ENCODE results near the gene NEDD4L.

NEDD4L gene

DNA sequence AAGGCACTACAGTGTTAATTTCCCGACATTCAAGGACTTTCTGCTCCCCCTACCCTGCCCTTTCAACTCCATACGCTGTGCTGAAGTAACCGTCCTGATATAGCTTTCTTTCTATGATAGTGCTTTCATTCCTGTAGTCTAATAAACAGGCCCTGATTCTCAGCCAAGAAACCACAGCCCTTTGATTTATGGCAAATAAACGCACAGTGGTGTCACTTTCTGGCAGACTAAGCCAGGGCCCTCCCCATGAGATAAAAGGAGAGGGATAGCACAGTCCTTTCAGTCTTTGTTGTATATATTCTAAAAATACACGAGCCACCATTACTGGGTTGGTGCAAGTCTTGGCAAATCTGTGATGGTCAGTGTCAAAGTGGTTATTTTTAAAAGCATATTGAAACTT, 293.7 kb downstream of the NEDD4L start:
- no peak for DNase-seq (ENCODE audit: low read depth in 2 of 2, low spot score in 1 of 2)

DNA sequence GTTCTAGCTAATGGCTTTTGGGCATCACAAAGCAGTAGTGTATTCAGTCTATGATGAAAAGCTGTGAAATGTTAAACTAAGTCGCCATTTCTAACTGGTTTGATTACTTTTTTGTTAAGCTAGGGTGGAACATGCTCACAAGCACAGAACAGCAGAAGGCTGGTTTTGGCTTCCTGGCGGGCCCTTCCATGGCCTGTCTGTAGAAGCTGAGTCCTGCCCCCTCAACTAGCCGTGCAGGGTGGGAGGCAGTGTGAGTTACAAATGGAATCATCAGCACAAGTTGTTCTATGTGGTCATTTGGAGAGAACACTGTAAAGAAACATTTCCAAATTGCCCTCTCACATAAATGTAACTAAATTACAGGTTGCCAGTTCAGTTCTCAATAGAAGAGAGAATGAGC, 294.1 kb downstream of the NEDD4L start:
- DNase-seq (ENCODE audit: low read depth in 2 of 2, low spot score in 1 of 2) = no peak

DNA sequence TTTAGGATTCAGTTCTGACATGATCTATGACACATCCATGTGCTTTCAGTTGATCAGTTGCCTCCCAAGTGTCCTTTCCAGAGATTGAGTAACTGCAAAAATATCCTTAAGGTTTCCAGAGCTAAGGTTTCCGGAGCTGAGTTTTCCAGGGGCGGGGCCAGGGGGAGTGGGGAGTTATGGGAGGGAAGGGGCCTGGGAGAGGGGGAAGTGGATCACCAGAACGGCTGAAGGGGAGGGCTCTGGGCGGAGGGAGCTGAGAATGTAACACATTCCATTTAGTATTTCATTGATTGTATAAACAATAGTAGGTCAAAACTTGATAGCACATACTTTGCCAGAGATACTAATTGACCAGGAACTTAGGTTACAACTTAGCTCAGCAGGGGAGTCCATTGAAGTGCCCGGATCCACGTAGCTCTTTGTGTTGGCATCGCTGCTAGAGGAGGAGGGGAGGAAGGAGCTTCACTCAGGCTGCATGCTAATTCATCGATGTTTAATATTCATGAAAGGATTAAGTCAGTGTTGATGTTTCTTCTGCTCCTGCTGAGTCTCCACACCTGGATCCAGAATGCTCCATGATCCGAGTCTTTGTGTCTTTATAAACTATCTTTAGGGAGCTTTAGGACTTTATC, 295.1 kb downstream of the NEDD4L start:
- DNase-seq (ENCODE audit: low read depth in 2 of 2, low spot score in 1 of 2) = no peak

DNA sequence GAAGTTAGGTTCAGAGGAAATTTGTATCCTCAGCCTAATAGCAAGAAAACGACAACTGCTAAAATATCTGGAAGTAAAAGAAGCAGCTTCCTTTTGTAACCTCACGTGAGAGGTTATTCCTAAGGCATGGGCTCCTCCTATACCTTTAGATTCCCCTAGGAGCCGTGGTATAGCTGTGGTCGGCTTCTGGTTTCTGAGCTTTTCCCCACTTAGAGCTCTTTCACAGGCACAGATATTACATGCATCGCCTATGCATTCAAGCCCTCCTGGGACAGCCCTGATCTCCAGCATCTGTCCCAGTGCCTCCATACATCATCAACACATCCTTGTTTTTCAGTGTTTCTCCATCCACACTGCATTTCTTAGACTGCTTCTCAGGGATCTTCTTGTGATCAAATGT, 295.9 kb downstream of the NEDD4L start:
- no peak for DNase-seq (ENCODE audit: low read depth in 2 of 2, low spot score in 1 of 2)

DNA sequence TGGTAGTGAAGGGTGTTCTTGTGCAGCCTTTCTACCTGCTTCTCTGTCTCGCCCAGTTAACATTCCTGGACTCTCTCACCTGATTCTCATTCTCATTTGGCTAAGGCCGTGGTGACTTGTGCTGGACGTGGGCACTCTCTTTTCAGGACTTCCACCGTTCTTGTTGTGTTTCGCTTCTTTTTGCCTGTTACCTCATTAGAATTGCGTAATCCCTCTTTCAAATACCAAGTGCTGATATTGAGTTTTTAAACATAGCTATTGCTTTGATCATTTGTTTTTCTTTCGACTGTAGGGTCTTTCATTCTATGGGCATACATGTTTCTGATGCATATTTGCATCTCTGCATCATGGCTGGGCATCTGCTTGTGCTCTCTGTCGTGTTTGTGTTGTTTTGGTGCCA, 297.9 kb downstream of the NEDD4L start:
- DNase-seq (ENCODE audit: low read depth in 2 of 2, low spot score in 1 of 2) = no peak

DNA sequence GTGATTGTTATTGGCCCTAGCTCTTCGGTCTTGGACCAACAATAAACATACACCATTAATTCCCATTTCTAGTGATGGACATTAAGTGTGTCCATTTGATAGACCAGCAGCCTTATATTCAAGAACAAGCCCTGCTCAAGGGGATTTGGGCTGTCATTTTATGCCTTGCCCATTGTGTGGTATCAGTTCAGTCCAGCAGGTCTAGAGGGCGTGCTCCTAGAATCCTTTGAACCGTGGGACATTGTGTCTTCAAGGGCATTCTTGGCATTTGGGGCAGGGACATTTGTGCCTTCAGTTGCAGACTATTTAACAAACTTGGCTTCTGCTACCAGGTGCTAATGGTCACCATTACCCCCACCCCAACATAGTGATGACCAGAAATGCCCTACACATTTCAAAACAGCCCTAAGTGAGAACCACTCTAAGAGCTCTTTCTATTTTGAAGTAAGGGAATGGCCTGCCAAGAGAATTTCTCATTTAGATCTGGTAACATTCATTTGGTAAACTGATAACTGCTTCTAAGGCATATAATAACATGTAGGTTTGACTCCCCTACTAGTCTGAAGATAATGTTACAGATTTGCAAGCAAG, 300.1 kb downstream of the NEDD4L start:
- no peak for DNase-seq (ENCODE audit: low read depth in 2 of 2, low spot score in 1 of 2)

DNA sequence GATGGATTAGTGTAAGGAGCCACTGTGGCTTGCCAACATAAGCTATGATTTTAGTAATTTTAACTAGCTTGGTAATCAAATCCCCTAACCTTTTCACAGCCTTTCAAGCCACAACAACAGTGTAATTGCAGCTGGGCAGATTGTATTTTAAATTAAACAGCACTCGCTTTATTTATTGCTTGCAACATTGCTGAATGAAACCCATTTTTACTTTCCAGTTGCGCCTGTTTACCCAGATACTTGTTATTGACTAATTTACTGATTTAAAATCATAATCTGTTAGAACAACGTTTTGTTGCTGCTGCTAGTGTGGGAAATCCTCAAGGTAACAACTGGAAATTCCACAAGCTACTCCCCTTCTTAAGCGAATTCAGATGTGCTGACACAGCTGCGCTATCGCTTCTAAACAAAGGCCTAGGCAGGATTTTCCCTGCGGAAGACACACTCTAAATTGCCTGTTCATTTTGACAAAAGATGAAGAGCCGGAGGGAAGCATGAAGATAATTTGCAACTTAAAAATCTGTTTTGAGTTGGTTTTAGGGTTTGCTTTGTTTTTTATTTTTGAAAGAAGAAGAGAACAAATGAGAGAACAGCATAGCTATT, 300.9 kb downstream of the NEDD4L start:
- no peak for DNase-seq (ENCODE audit: low read depth in 2 of 2, low spot score in 1 of 2)

DNA sequence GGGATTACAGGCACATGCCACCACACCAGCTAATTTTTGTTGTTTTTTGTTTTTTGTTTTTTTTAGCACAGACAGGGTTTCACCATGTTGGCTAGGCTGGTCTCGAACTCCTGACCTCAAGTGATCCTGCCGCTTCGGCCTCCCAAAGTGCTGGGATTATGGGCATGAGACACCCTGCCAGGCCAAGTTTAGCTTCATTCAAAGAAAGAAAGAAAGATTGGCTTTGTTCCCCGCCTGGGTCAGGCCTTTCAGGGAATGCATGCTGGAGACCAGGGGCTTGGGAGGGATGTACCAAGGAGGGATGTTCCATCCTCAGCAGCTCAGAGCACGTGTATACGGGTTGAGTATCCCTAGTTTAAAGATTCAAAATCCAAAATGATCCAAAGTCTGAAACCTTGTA, 301.8 kb downstream of the NEDD4L start:
- DNase-seq (ENCODE audit: low read depth in 2 of 2, low spot score in 1 of 2) = no peak

DNA sequence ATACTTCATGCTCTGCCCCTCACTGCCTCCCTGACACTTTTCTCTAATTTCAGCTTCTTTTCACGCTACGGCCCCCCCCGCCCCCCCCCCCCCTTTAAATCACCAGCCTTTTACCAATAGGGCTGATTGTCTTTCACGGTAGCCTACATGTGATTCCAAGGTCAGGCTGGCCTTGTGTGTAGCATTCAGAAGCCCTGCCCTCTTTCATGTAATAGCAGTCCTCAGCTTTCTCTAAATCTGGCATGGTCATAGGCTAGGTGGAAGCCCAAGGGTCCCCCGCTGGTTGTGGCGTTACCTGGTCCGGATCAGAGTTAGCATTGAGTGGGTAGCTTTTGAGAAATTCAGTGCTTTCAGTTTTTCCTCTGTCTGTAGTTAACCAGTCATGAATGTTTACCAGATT, 303.1 kb downstream of the NEDD4L start:
- DNase-seq (ENCODE audit: low read depth in 2 of 2, low spot score in 1 of 2) = no peak

DNA sequence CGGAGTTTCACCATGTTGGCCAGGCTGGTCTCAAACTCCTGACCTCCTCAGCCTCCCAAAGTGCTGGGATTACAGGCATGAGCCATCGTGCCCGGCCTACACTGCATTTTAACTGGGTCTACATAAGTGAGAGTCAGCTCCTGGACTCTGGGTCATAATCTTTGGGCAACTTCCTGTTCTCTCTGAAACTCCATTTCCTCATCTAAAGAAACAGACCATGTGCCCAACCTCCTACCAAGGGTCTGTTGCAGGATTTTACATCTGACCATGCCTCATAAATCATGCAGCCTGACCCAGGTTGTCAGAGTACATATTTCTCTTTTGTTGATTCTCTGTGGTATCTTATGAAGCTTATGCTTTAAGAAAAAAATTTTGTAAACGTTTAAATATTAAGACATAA, 304.5 kb downstream of the NEDD4L start:
- DNase-seq (ENCODE audit: low read depth in 2 of 2, low spot score in 1 of 2) = no peak

DNA sequence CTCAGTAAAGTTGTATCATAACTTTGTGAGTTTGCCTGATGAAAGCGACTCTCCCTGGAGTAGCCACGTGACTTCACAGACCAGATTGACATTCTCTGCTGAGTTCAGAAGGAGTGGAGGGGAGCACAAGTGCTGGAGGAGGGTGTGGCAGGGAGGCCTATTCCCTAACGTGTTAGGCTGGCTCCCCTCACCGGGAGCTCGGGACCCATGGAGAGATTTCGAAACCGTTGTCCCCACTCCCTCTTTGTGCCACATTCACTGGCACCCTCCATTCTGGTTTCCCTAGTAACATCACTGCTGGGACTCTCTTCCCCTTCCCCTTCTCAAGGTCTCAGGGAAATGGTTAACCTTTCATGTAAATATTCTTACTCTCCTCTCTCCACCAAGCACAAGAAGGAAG, 304.9 kb downstream of the NEDD4L start:
- no peak for DNase-seq (ENCODE audit: low read depth in 2 of 2, low spot score in 1 of 2)

DNA sequence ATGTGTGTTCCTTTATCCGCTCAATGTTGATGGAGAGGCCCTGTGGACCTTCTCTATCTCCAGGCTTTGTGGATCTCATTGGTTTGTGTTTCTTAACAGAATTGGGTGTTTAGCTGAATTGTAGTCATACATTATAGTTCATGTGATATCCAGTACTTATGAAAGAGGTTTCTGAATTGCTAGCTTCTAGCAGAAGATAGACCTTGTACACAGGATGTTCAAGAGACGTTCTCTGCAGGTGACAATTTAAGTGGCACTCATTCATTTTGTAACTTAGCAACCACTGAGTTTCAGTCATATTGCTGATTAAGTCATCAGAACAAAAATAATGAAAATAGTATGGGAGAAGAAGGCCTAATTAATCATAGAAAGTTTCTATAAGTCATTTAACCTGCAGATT, 305.6 kb downstream of the NEDD4L start:
- DNase-seq (ENCODE audit: low read depth in 2 of 2, low spot score in 1 of 2) = no peak

DNA sequence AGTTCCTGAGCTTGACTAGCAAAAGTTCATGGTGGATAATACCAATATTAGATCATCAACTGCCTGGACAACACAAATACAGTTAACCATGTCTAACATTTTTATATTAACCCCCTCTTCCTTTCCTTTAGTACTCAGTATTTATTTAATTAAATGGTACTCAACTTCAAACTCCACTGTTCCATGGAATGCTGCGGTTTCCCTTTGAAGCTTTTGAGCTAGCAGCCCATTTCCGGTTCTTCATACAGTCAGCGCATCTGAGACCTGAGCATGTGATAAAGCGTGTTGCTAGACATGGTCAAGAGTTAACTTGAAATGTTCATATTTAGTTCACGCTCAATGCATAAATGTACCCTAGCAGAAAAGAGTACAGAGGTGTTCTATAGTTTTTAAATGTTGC, 306.5 kb downstream of the NEDD4L start:
- DNase-seq (ENCODE audit: low read depth in 2 of 2, low spot score in 1 of 2) = no peak

DNA sequence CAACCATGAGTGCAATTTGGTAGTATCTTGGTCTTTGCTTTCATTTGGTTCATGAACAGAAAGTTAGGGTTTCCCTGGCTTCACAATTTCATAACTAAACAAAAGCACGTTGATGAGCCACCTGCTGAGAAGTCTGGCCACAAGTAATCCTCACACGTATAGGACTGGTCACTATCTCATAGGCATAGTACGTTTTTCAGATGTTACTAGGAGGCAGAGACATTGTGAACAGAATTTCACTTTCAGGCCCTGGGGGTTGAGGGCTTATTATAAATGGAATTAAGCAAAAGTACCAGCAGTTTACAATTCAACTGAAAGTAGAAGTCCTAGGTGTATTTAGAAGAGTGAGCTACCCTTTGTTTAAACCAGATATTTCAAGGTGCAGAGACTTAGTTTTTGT, 307.8 kb downstream of the NEDD4L start:
- no peak for DNase-seq (ENCODE audit: low read depth in 2 of 2, low spot score in 1 of 2)

DNA sequence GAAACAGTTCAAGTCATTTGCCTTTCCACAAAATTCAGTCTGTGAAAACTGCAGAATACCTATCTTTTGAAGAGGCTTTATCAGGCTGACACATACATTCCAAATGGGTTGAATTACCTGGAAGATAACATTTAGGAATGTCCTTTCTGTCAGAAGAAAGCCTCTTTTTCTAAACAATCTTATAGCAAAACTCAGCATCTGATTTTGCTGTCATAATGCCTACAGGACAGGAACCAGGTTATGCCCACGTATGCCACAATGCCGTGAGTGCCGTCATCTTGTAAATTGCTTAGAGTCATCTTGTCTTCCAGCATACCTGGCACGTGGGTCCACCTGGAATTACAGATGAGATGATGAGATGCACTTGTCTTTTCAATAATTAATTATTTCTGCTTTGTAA, 309.6 kb downstream of the NEDD4L start:
- DNase-seq (ENCODE audit: low read depth in 2 of 2, low spot score in 1 of 2) = no peak

DNA sequence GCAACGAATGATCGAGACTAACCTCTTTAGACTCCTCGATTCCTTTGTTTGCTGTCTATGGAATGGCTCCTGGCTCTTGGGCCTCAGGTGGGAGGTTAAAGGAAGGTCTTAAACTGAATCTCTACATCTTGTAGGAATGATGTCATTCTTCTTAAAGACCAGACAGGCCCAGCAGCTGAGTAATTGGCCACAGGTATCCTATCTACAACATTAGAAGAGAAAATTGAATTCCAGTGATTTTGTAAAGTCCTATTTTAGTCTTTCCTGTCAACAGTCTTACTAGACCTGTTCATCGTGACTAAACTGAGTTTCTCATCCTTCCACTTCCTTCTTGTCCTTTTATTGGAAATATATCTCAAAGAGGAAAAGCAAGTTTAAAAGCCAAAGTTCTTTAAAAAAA, 310.0 kb downstream of the NEDD4L start:
- DNase-seq (ENCODE audit: low read depth in 2 of 2, low spot score in 1 of 2) = no peak

DNA sequence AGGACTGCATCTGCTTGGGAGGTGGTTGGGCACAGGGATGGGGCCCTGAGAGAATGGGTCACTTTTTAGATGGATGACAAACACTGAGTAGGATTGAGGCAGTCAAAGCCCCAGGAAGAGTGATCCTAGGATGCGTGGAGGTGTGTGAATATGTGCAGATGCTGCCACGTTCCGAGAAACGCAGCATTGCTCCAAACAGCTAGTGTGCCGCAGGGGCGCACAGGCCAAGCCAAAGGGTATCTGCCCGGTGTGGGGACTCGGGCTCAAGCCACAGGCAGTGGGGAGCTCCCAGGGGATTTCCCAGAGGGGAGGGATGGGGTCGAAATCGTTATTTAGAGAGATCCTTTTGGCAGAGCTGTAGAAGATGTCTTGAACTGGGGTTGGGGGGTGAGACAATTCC, 310.8 kb downstream of the NEDD4L start:
- no peak for DNase-seq (ENCODE audit: low read depth in 2 of 2, low spot score in 1 of 2)

DNA sequence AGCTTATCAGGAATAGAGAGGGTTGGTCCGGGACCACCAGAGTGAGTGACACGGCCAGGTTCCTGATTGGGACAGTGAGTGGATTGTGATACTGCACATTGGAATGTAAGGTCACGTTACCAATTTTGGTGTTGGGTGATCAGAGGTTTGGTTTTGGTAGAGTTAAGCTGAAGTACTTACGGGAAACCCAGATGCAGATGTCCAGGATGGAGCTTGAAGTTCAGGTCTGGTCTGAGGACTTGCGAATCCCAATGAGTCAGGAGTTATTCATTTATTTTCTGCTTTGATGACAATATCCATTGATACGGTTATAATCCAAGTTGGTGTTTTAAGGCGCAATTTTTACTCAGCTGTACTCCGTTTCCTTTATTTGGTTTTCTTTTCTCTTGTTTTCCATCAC, 311.2 kb downstream of the NEDD4L start:
- DNase-seq (ENCODE audit: low read depth in 2 of 2, low spot score in 1 of 2) = no peak

DNA sequence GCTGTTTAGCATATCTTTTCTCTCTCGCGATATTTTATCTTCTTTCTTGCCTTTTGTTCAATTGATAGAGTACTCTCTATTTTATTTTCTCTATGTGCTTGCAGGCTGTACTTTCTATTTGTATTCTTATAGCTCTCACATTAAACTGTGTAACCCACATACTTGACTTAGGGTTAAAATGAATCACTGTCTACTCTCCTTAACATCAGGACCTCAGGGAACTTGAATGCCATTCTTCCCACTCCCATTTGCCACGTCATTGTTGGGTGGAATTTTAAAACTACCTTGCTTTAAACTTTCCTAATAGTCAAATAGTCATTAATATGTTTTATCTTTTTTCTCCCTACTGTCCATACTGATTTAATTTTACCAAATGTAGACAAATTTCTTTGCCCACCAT, 315.2 kb downstream of the NEDD4L start:
- DNase-seq (ENCODE audit: low read depth in 2 of 2, low spot score in 1 of 2) = no peak

DNA sequence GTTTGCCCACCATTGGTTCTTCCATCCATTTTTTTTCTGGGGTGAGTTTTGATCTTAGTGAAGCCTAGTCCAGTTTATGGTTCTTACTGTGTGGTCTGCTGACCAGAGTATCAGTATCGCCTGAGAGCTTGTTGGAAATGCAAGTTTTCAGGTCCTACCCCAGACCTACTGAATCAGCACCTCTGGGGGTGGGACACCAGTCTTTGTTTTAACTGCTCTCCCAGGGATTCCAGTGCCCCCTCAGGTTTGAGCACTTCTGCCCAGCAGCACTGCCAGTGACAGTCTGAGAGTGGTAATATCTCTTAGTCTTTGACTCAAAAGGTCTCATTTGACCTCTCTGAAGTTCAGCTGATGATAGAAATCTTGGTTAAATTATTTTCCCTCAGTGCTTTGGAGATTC, 315.6 kb downstream of the NEDD4L start:
- DNase-seq (ENCODE audit: low read depth in 2 of 2, low spot score in 1 of 2) = no peak

DNA sequence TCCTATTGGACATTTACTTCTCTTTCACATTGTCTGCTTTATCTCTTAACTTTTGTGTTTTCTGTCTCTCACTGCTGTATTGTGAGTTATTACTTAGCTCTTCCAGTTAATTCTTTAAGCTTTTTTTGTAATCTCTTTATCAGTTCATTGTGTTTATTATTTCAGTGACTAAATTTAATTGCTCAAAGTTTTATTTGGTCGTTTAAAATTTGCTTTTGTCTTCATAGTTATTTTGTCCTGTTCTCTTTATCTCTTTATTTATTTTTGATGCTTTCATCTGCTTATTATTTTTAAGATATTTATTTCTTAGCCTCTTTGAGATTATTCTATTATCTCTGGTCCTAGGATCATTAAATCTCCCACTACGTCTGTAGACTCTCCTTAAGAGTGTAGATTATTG, 316.3 kb downstream of the NEDD4L start:
- DNase-seq (ENCODE audit: low read depth in 2 of 2, low spot score in 1 of 2) = no peak

DNA sequence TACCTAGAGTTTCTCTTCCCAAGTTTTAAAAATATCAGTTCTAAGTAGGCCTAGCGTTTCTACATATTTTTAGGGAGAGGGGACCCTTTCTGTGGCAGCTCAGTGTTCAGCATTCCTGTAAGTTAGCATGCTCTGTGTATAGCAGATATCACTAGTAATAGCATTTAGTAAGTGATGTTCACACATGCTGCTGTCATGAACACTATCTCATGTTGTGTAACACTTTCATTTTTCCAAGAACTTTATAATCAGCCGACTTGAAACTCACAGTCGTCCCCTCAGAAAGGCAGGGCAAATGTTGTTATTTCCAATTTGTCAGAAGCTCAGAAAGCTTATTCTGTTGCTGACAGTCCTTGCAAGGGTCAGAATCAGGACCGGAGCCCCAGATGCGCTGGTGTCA, 317.2 kb downstream of the NEDD4L start:
- no peak for DNase-seq (ENCODE audit: low read depth in 2 of 2, low spot score in 1 of 2)

DNA sequence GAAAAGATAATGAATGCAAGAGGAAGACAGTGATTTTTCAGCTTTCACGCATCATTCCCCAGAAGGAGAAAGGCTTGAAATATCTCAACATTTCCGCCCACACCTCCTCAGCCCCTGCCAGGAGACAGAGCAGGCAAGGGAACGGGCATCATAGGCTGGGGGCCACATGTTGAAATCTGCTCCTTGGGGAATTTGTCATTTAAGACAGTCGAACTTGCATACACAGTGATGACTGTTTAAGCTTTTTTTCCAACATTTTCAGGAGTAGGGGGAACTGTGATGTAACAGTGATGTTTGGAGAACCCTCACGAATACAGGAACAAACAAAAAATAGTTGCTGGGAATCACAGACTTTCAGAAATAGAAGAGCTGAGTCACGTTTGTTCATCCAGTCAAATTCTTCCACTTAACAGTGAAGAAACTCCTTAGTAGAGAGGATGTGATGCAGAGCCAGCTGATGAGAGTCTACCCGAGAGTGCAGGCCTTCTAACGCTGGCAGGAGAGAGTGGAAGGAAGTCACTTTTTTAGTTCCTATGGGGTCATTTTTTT, 318.1 kb downstream of the NEDD4L start:
- DNase-seq (ENCODE audit: low read depth in 2 of 2, low spot score in 1 of 2) = no peak
